Fibroblast of skin of back (primary cell): ENCODE data around the gene PRDM2.

Source experiments
- DNase-seq: peaks from one replicate; pipeline ENCODE4 v3.0.0-alpha.2; 2013

Gene PRDM2

GRCh38 chr1:13816016-13816760 lies 116.2 kb downstream of the PRDM2 start:
- no peak for DNase-seq

- DNase-seq, result no peak
These were observed 117.9 kb downstream of the PRDM2 start for GRCh38 chr1:13817906-13818305.

GRCh38 chr1:13818926-13819325 lies 118.9 kb downstream of the PRDM2 start:
- no peak for DNase-seq

GRCh38 chr1:13819642-13820041 lies 119.7 kb downstream of the PRDM2 start:
- no peak for DNase-seq

- DNase-seq, result no peak
These were observed 120.1 kb downstream of the PRDM2 start for GRCh38 chr1:13820055-13820454.

GRCh38 chr1:13820456-13820855 lies 120.5 kb downstream of the PRDM2 start:
- no peak for DNase-seq

GRCh38 chr1:13823126-13823880 lies 123.3 kb downstream of the PRDM2 start:
- DNase-seq, result no peak

GRCh38 chr1:13823936-13824335 lies 123.9 kb downstream of the PRDM2 start:
- no peak for DNase-seq

GRCh38 chr1:13824626-13825025 lies 124.6 kb downstream of the PRDM2 start:
- DNase-seq, result no peak

GRCh38 chr1:13825033-13825432 lies 125.0 kb downstream of the PRDM2 start:
- no peak for DNase-seq

GRCh38 chr1:13826009-13826408 lies 126.0 kb downstream of the PRDM2 start:
- DNase-seq, result no peak

- no peak for DNase-seq
These were observed 126.6 kb downstream of the PRDM2 start for GRCh38 chr1:13826591-13826990.

GRCh38 chr1:13828454-13829151 lies 128.6 kb downstream of the PRDM2 start:
- no peak for DNase-seq

- DNase-seq, result no peak
These were observed 129.3 kb downstream of the PRDM2 start for GRCh38 chr1:13829152-13829769.

- no peak for DNase-seq
These were observed 130.2 kb downstream of the PRDM2 start for GRCh38 chr1:13830170-13830569.

- no peak for DNase-seq
These were observed 130.8 kb downstream of the PRDM2 start for GRCh38 chr1:13830616-13831280.

GRCh38 chr1:13832100-13832499 lies 132.1 kb downstream of the PRDM2 start:
- DNase-seq, result no peak

GRCh38 chr1:13832536-13832935 lies 132.5 kb downstream of the PRDM2 start:
- no peak for DNase-seq

- no peak for DNase-seq
These were observed 136.1 kb downstream of the PRDM2 start for GRCh38 chr1:13836136-13836535.

GRCh38 chr1:13836631-13837030 lies 136.6 kb downstream of the PRDM2 start:
- no peak for DNase-seq

GRCh38 chr1:13838236-13838635 lies 138.2 kb downstream of the PRDM2 start:
- no peak for DNase-seq

- no peak for DNase-seq
These were observed 142.5 kb downstream of the PRDM2 start for GRCh38 chr1:13842497-13842896.

- no peak for DNase-seq
These were observed 151.7 kb downstream of the PRDM2 start for GRCh38 chr1:13851726-13852125.
